AG04450 (cell line): ENCODE measurements around the gene PDE11A. TPM values are rescaled to one million over a fixed set of nuclear protein-coding genes. Genes with fewer than 3 reads are reported as not detected.

ENCODE experiments used
- CTCF ChIA-PET: fragments of 300-600, 350-600 bp; formaldehyde crosslinking; extraction: SDS; loops from one replicate; lab custom pipeline; 2022; ENCODE audit warnings: antibody characterized with exemption, inconsistent platforms; lab: Charles Lee
- POLR2A ChIA-PET: fragments of 350-600 bp; formaldehyde crosslinking; extraction: SDS; loops from one replicate; lab custom pipeline; 2021; ENCODE audit warnings: antibody characterized with exemption, inconsistent platforms; lab: Yijun Ruan, JAX
- DNase-seq: peaks from one replicate; pipeline ENCODE4 v3.0.0-alpha.2; 2011; ENCODE audit warnings: low read depth, low spot score
- H3K27ac ChIP-seq: one replicate; pipeline ENCODE4 v1.5.1; 2012; ENCODE audit warnings: low read depth, low read length, control low read depth
- H3K27me3 ChIP-seq: one replicate; pipeline ENCODE4 v1.6.0; 2012; ENCODE audit warnings: low read length; ENCODE audit not compliant: control insufficient read depth, insufficient read depth
- H3K4me3 ChIP-seq: 2 replicates; pipeline ENCODE4 v1.5.1; 2011; ENCODE audit warnings: mild to moderate bottlenecking, low read depth, low read length, control low read depth
- H3K9me3 ChIP-seq: 2 replicates; pipeline ENCODE4 v1.5.1; 2012; ENCODE audit warnings: low read length; ENCODE audit not compliant: control insufficient read depth, insufficient read depth
- CTCF ChIP-seq: IDR thresholded peaks from 2 replicates; pipeline ENCODE4 v1.5.1; 2011; ENCODE audit warnings: low read depth, low read length, control low read depth, inconsistent platforms
- polyA plus RNA-seq: library from polyadenylated mRNA; depleted of rRNA; stranded (reverse); fragments of >200 nt; gene quantifications from 2 replicates; pipeline ENCODE4 v1.2.3, GENCODE V29; 2011

PDE11A gene
- polyA plus RNA-seq, 1 experiment: 0.24 TPM

- TF ChIP-seq CTCF: no peak
- ChIA-PET CTCF (no interaction called here), POLR2A (no interaction called here)
- peaks cover 2% of the 10 kb centered on the region for H3K27me3 ChIP-seq
- no peak overlapping the region for H3K27ac ChIP-seq
- no peak overlapping the region for H3K4me3 ChIP-seq
- H3K9me3 ChIP-seq: no peaks in the 10 kb centered on the region
- DNase-seq: no peak
Observed at GRCh38 chr2:177587371-177587770, 485.2 kb downstream of the PDE11A start.

GRCh38 chr2:177586154-177586553 is 486.4 kb downstream of the PDE11A start:
- no peak for DNase-seq
- Histone ChIP-seq H3K4me3 (no peak overlapping the region), H3K27me3 (peaks cover 2% of the 10 kb centered on the region), H3K27ac (no peak overlapping the region), H3K9me3 (no peaks in the 10 kb centered on the region)
- TF ChIP-seq CTCF: no peak
- ChIA-PET CTCF (interaction anchor here (0.8 kb wide), 1 partner anchor 18 kb away, joined by 3 read pairs; no protein-coding TSS in a partner anchor), POLR2A (no interaction called here)

DNA sequence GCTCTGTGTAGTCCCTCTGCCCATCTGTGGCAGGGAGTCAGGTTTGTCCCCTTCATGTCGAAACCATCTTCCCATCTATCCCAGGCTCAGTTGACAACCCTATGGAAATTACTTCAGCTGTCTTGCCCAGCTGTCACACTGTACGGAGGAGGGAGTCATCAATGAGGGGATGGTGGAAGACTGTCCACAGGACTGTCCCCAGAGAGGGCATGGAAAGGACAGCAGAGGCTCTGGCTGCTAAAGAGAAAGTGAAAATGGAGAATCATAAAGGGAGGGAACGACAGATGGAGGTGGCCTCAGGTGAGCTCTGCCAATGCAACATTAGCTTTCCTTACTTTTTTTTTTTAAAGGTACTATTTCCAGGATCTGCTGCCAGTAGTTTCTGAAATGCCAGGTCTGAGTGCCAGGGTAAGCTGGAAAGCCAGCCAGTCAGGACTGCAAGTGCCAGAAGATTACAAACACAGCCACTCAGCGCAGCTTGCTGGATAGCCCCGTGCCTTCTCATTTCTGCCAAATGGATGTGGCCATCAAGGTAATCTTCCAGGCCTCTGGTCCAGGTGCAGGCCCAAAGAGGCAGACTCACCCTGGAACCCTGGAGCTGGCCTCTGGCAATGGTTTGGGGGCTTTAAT is 487.2 kb downstream of the PDE11A start:
- no peaks in the 10 kb centered on the region for H3K9me3 ChIP-seq
- H3K27ac ChIP-seq: no peak overlapping the region
- DNase-seq: no peak
- H3K4me3 ChIP-seq: no peak overlapping the region
- no peak for TF ChIP-seq CTCF
- POLR2A ChIA-PET: no interaction called here
- CTCF ChIA-PET: interaction anchor here (0.8 kb wide), 1 partner anchor 19 kb away, joined by 3 read pairs; no protein-coding TSS in a partner anchor
- peaks cover 2% of the 10 kb centered on the region for H3K27me3 ChIP-seq

DNA sequence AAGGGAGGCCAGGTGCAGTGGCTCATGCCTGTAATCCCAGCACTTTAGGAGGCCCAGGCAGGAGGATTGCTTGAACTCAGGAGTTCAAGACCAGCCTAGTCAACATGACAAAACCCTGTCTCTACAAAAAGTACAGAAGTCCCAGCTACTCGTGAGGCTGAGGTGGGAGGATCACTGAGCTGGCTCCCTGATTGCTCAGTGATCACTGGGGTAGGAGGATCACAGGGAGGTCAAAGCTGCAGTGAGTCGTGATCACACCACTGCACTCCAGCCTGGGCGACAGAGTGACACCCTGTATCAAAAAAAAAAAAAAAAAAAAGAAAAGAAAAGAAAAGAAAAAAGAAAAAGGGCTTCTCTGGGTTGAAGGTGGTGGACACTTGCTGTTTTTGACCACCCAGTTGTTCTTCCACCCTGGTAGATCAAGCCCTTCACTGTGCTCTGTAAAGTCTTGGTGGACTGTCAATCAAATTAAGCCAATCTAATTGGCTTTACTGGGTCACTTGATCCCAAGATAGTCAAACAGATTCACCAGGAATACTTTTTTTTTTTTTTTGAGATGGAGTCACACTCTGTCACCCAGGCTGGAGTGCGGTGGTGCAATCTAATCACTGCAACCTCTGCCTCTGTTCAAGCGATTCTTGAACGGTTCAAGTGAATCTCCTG is 488.4 kb downstream of the PDE11A start:
- ChIA-PET CTCF (no interaction called here), POLR2A (no interaction called here)

More for the DNA sequence above, 488.4 kb downstream of the PDE11A start:
- Histone ChIP-seq H3K9me3 (no peaks in the 10 kb centered on the region), H3K4me3 (no peak overlapping the region), H3K27ac (no peak overlapping the region), H3K27me3 (peaks cover 2% of the 10 kb centered on the region)
- no peak for TF ChIP-seq CTCF
- no peak for DNase-seq
